ENCODE data around the gene KY. TPM values are rescaled to one million over a fixed set of nuclear protein-coding genes. Genes with fewer than 3 reads are reported as not detected.

The KY gene
- 0.07 to 0.21 TPM (median 0.09 TPM) in 5 replicates for total RNA-seq (2022; extraction: Qiagen RNA extraction)

GRCh38 chr3:134650431-134651346, at the start of gene KY:
Gene KY, minus strand, starts transcription at chr3:134651022. Its CDS starts 62 bp downstream, at chr3:134650960.

Other genes starting within 250 kb of the KY start
- 43.6 to 58.3 TPM (median 47.0 TPM) in 5 replicates for gene ANAPC13, start 165.0 kb downstream of the KY start, total RNA-seq (2022; extraction: Qiagen RNA extraction)
- gene CEP63, start 165.0 kb downstream of the KY start, total RNA-seq (2022; extraction: Qiagen RNA extraction): 11.1 to 23.7 TPM (median 13.3 TPM) in 5 replicates
- gene EPHB1, start 144.2 kb upstream of the KY start, total RNA-seq (2022; extraction: Qiagen RNA extraction): 0.02 to 0.09 TPM (median 0.06 TPM) in 4 of 5 replicates, not detected in the other